Loucy (cell line): ENCODE measurements around the gene NUTM2F.
"Not testable (repeated sequence)": the region's sequence is repeated elsewhere in the genome, so short reads cannot be mapped to it uniquely, and the experiment has no call there.

Experiments used
- CTCF ChIP-seq: fragments of 200-600 bp; sonication (generic); conservative IDR thresholded peaks from 2 replicates; pipeline ENCODE4 v1.5.1; 2014; ENCODE audit warnings: mild to moderate bottlenecking, antibody characterized with exemption, low read length
- EZH2phosphoT487 ChIP-seq: fragments of 200-600 bp; IDR thresholded peaks from 2 replicates; pipeline ENCODE4 v1.6.1; 2018; ENCODE audit warnings: antibody characterized with exemption, mild to moderate bottlenecking, moderate library complexity, borderline replicate concordance

DNA sequence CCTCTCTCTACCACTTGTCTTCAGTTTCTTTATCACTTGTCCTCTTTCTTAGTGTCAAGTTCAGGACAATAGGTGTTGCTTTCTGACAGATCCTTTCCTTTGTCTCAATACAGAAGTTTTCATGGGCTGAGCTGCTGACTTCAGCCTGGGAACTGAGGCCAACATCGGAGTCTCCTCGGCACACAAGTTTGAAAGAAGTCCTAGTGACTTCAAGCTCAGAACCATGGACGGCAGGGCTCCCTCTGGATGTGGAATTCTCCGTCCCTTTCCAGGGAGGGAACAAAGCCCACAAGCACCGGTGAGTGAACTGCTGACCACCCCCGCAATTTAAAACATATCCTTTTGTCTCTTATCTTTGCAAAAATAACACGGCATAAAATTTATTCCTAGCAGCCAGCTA lies 10.3 kb upstream of the NUTM2F start:
- not testable (repeated sequence) for TF ChIP-seq CTCF, EZH2phosphoT487
